ENCODE measurements around the gene FRMD4A. TPM values are rescaled to one million over a fixed set of nuclear protein-coding genes. Genes with fewer than 3 reads are reported as not detected.

The FRMD4A gene
- total RNA-seq, 4 donors from 2014 or later, result 27.5 to 40.4 (median 33.0) TPM

DNA sequence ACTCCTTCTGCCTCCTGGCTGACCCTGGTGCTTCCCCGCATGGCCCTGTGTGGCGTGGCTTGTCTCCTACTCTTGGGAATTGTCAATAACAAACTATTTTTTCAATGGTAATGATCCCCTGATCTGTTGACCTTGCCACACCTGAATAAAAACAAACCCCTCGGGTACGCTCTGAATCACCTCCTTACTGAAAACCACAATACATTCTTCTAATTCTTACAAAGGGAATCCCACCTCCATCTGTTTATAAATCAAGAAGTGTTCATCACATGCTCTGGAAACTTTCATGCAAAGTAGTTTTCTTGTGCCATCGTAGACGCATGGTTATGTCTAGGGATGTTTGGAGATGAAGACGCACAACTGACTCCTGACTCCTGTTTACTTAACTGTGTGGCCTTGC lies 245.8 kb downstream of the FRMD4A start:
- TF ChIP-seq, protein P1, sequence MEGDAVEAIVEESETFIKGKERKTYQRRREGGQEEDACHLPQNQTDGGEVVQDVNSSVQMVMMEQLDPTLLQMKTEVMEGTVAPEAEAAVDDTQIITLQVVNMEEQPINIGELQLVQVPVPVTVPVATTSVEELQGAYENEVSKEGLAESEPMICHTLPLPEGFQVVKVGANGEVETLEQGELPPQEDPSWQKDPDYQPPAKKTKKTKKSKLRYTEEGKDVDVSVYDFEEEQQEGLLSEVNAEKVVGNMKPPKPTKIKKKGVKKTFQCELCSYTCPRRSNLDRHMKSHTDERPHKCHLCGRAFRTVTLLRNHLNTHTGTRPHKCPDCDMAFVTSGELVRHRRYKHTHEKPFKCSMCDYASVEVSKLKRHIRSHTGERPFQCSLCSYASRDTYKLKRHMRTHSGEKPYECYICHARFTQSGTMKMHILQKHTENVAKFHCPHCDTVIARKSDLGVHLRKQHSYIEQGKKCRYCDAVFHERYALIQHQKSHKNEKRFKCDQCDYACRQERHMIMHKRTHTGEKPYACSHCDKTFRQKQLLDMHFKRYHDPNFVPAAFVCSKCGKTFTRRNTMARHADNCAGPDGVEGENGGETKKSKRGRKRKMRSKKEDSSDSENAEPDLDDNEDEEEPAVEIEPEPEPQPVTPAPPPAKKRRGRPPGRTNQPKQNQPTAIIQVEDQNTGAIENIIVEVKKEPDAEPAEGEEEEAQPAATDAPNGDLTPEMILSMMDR (IDR thresholded peaks at IDR 0.05), result no peak
- no peak for TF ChIP-seq POLR2A (IDR thresholded peaks at IDR 0.05)
- intact Hi-C loops (cut with DNase I; ENCODE audit: low total_unique reads), result no loop called here
- no peak overlapping the region for H3K4me3 ChIP-seq (ENCODE audit: low read depth, poor library complexity, severe bottlenecking)
- no peak for DNase-seq (ENCODE audit: low spot score in 2 of 2)
- WGBS, 2 donors, result 90 to 92% methylated on average over 7 of the region's 7 CpGs

- no peak for TF ChIP-seq POLR2A (IDR thresholded peaks at IDR 0.05)
- TF ChIP-seq, protein P1 (IDR thresholded peaks at IDR 0.05), result no peak
- WGBS, 2 donors, result 83% methylated on average over 4 of the region's 4 CpGs
- no peak overlapping the region for H3K4me3 ChIP-seq (ENCODE audit: low read depth, poor library complexity, severe bottlenecking)
- DNase-seq (ENCODE audit: low spot score in 2 of 2), result no peak
- intact Hi-C loops (cut with DNase I; ENCODE audit: low total_unique reads), result no loop called here
Observed at GRCh38 chr10:14080795-14081194, 249.9 kb downstream of the FRMD4A start.

GRCh38 chr10:14077430-14077829 lies 253.3 kb downstream of the FRMD4A start:
- DNase-seq (ENCODE audit: low spot score in 2 of 2), result no peak
- no peak overlapping the region for H3K4me3 ChIP-seq (ENCODE audit: low read depth, poor library complexity, severe bottlenecking)
- TF ChIP-seq, protein P1 (IDR thresholded peaks at IDR 0.05), result no peak
- TF ChIP-seq POLR2A (IDR thresholded peaks at IDR 0.05), result no peak
- 88 to 91% methylated on average over 3 of the region's 3 CpGs for WGBS, 2 donors
- intact Hi-C loops (cut with DNase I; ENCODE audit: low total_unique reads), result no loop called here

GRCh38 chr10:14074062-14074884 lies 256.5 kb downstream of the FRMD4A start:
- intact Hi-C loops (cut with DNase I; ENCODE audit: low total_unique reads), result no loop called here
- 20 to 23% methylated on average over 17 of the region's 17 CpGs for WGBS, 2 donors
- TF ChIP-seq POLR2A (IDR thresholded peaks at IDR 0.05), result no peak
- TF ChIP-seq, protein P1 (IDR thresholded peaks at IDR 0.05), result no peak
- DNase-seq (ENCODE audit: low spot score in 2 of 2), result peak; percentile 92 to 97
- H3K4me3 ChIP-seq (ENCODE audit: low read depth, poor library complexity, severe bottlenecking), result no peak overlapping the region

DNA sequence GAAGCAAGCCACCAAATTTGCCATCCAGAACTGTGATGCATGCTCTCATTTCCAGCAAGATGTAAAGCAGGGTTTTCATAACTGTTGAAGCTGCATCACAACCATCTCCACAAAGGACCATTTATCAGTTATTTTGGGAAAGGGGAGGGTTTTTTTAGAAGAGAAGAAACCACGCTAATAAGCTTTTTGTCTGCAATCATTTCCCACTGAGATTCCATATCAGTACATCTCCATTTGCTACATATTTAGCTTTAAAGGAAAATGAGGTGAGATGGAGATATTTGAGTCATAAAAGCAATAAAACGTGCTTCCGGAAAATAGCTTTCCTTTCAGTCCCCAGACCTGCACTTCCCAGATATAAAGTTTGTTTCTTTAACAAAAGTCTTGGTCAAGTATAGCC lies 258.2 kb downstream of the FRMD4A start:
- TF ChIP-seq, protein P1 (IDR thresholded peaks at IDR 0.05), result no peak
- no peak for TF ChIP-seq POLR2A (IDR thresholded peaks at IDR 0.05)
- H3K4me3 ChIP-seq (ENCODE audit: low read depth, poor library complexity, severe bottlenecking), result no peak overlapping the region
- no peak for DNase-seq (ENCODE audit: low spot score in 2 of 2)
- intact Hi-C loops (cut with DNase I; ENCODE audit: low total_unique reads), result no loop called here
- WGBS, 2 donors, result 75 to 82% methylated on average over 3 of the region's 3 CpGs
